NT2/D1 (cell line): Measurements from ENCODE around the gene BNC2.

Source experiments
- SUZ12 ChIP-seq: IDR thresholded peaks from 2 replicates; pipeline ENCODE4 v1.6.1; 2011; ENCODE audit not compliant: insufficient read length, insufficient read depth; ENCODE audit errors: extremely low read depth
- YY1 ChIP-seq: IDR thresholded peaks from 2 replicates; pipeline ENCODE4 v1.6.1; 2011; ENCODE audit not compliant: insufficient read length, insufficient read depth
- ZNF274 ChIP-seq: IDR thresholded peaks from 2 replicates; pipeline ENCODE4 v1.6.1; 2011; ENCODE audit warnings: mild to moderate bottlenecking, low read depth, low read length

DNA sequence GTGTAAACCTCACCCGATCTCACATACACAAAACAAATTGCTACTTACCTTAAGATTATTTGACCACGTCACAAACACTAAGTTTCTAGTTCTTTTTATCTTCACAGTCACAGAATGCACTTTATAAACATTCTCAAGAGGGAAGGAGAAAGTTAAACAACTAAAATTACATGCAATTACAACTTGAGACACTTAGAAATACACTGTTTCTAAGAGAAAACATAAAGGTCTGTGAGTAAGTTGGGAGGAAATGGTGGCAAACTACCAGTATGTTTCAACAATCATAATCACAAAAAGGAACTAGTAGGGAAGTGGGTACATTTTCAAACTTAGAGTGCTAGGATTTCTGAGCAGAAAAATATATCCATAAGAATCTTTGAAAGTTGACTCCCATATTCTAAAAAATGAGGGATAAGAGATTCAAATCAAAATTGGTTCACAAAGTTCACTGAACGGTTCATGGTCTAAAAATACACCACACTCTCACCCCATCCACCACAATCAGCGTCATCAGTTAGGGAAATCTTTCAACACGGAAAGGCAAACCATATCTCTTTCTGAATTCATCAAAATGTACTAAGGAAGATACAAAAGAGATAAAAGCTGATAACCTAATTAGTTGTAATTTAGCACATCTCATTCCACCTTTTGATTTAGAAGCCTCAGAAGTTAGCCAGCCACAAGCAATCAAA, 182.6 kb downstream of the BNC2 start:
- no peak for TF ChIP-seq YY1
- no peak for TF ChIP-seq SUZ12
- TF ChIP-seq ZNF274 = no peak
